Measurements from ENCODE around the gene APOB. TPM values are rescaled to one million over a fixed set of nuclear protein-coding genes. Genes with fewer than 3 reads are reported as not detected.

APOB gene
- total and polyA plus RNA-seq, 2 of the 8 experiments (the other 6 are each of a cell fraction or from before 2014, with no cell fraction given) = 0.15 to 0.61 TPM

DNA sequence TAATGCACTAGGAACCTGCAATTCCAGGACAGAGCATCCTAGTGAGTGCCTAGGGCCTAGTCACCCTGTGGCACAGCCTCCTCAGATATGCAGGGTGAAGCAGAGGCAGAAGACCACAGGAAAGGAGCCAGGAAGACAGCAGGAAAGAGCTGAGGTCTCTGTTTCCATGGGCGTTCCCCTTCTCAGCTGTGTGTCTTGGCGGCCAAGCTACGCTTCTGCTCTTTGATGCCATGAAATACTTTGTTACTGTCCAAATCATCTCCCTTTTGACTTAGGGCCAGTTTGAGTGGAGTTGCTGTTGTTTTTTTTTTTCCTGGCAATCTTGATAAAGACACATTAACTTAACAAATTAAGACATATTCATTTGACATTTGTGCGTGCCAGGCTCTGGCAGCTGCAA, 67.3 kb downstream of the APOB start:
- no peak for FAIRE-seq
- H2BK20ac ChIP-seq (ENCODE audit: low read length) = no peak overlapping the region

More for the DNA sequence above, 67.3 kb downstream of the APOB start:
- Histone ChIP-seq H3K56ac (replicated peaks; ENCODE audit: insufficient read length, low read depth, low read length) (no peak overlapping the region), H2AFZ (ENCODE audit: low read length) (no peak overlapping the region), H3K27ac (ENCODE audit: low read depth, low read length) (no peak overlapping the region), H2BK12ac (ENCODE audit: low read depth, low read length) (no peak overlapping the region), H3K9me3 (ENCODE audit: insufficient read depth in 2 of 2, low read depth in 1 of 2, low read length in 1 of 2) (no peaks in the 10 kb centered on the region), H3K9ac (replicated peaks in 1 of 4; ENCODE audit: extremely low read depth in 1 of 4, low read depth in 3 of 4, low read length in 3 of 4) (no peak overlapping the region), H3K4me1 (replicated peaks in 1 of 4; ENCODE audit: control insufficient read depth in 3 of 4, insufficient read depth in 4 of 4, low read length in 3 of 4) (no peaks in the 10 kb centered on the region), H2BK15ac (ENCODE audit: low read length) (no peak overlapping the region), H3K79me1 (ENCODE audit: low read depth, low read length) (no peaks in the 10 kb centered on the region), H3K79me2 (ENCODE audit: control insufficient read depth in 1 of 2, insufficient read depth in 2 of 2, low read length in 2 of 2) (no peaks in the 10 kb centered on the region), H3K23ac (ENCODE audit: insufficient read length) (no peak overlapping the region), H3K4me2 (ENCODE audit: insufficient read depth in 1 of 2, low read depth in 2 of 2, low read length in 2 of 2) (no peak overlapping the region), H3K4ac (replicated peaks; ENCODE audit: insufficient read length, low read depth, low read length) (no peak overlapping the region), H3K36me3 (ENCODE audit: control insufficient read depth in 2 of 4, insufficient read depth in 4 of 4, low read length in 3 of 4) (no peaks in the 10 kb centered on the region), H2BK5ac (ENCODE audit: low read depth, low read length) (no peak overlapping the region), H4K20me1 (replicated peaks in 1 of 2; ENCODE audit: control insufficient read depth in 1 of 2, insufficient read depth in 2 of 2, low read length in 2 of 2) (no peaks in the 10 kb centered on the region), H3K23me2 (ENCODE audit: low read depth, low read length) (no peaks in the 10 kb centered on the region; the same call in 1 of the 2 replicates), H2BK120ac (replicated peaks; ENCODE audit: low read depth, low read length) (no peak overlapping the region), H3K27me3 (replicated peaks in 1 of 4; ENCODE audit: control insufficient read depth in 3 of 4, extremely low read depth in 1 of 4, insufficient read depth in 3 of 4, low read length in 3 of 4) (no peaks in the 10 kb centered on the region), H3K14ac (ENCODE audit: insufficient read length) (no peak overlapping the region), H4K5ac (ENCODE audit: insufficient read length, low read depth, low read length) (no peak overlapping the region), H3K4me3 (ENCODE audit: extremely low read depth in 1 of 4, insufficient read depth in 2 of 4, low read depth in 3 of 4, low read length in 4 of 4) (no peak overlapping the region), H3K18ac (ENCODE audit: extremely low read depth, low read length) (no peak overlapping the region), H2AK5ac (ENCODE audit: low read depth, low read length) (no peak overlapping the region), H4K8ac (ENCODE audit: extremely low read depth, insufficient read depth, low read length) (no peak overlapping the region), H4K91ac (replicated peaks; ENCODE audit: insufficient read length, low read length) (no peak overlapping the region)
- WGBS, 2 experiments (ENCODE audit: extremely low coverage in 1 of 2, insufficient coverage in 1 of 2, insufficient read length in 1 of 2, insufficient replicate concordance in 2 of 2, low coverage in 1 of 2, low lambda C conversion rate in 2 of 2, missing lambda C conversion rate in 1 of 2) = 92% methylated on average over 4 of the region's 4 CpGs; no CpG with 5 or more reads in 1 of the 2 experiments
- POLR2A ChIA-PET (ENCODE audit: partially characterized antibody) = no interaction called here
- CTCF ChIA-PET (ENCODE audit: partially characterized antibody) = interaction anchor here (1.1 to 2.7 kb wide), 3 partner anchors 13 to 51 kb away, joined by 3 to 16 read pairs (median 4); no protein-coding TSS in a partner anchor
- no peak for DNase-seq (ENCODE audit: low read depth in 1 of 2, low spot score in 2 of 2)
- no peak for TF ChIP-seq JUND (IDR thresholded peaks at IDR 0.05; ENCODE audit: low read length)
- no peak for TF ChIP-seq ASH2L (IDR thresholded peaks at IDR 0.05; ENCODE audit: low read length)
- TF ChIP-seq TAF7 (optimal IDR thresholded peaks at IDR 0.05; ENCODE audit: borderline replicate concordance, low read depth, low read length) = no peak
- no peak for TF ChIP-seq HDAC6 (IDR thresholded peaks at IDR 0.05; ENCODE audit: low read depth, low read length)
- TF ChIP-seq TBP (IDR thresholded peaks at IDR 0.05; ENCODE audit: low read depth, low read length) = no peak
- TF ChIP-seq SP4 (IDR thresholded peaks at IDR 0.05; ENCODE audit: low read length) = no peak
- TF ChIP-seq CEBPB (IDR thresholded peaks at IDR 0.05; ENCODE audit: low read depth, low read length) = no peak
- TF ChIP-seq, protein P1, sequence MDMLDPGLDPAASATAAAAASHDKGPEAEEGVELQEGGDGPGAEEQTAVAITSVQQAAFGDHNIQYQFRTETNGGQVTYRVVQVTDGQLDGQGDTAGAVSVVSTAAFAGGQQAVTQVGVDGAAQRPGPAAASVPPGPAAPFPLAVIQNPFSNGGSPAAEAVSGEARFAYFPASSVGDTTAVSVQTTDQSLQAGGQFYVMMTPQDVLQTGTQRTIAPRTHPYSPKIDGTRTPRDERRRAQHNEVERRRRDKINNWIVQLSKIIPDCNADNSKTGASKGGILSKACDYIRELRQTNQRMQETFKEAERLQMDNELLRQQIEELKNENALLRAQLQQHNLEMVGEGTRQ (IDR thresholded peaks at IDR 0.05; ENCODE audit: low read length) = no peak
- no peak for TF ChIP-seq TEAD4 (IDR thresholded peaks at IDR 0.05; ENCODE audit: low read depth, low read length)
- TF ChIP-seq CBX5 (IDR thresholded peaks at IDR 0.05; ENCODE audit: low read depth, low read length) = no peak
- no peak for TF ChIP-seq KDM4A (IDR thresholded peaks at IDR 0.05; ENCODE audit: low read depth, low read length, severe bottlenecking)
- TF ChIP-seq GTF2F1 (IDR thresholded peaks at IDR 0.05; ENCODE audit: borderline replicate concordance, low read depth, low read length) = no peak
- no peak for TF ChIP-seq EGR1 (IDR thresholded peaks at IDR 0.05; ENCODE audit: borderline replicate concordance, low read depth, low read length)
- TF ChIP-seq RFX5 (IDR thresholded peaks at IDR 0.05; ENCODE audit: borderline replicate concordance, low read depth, low read length) = no peak
- TF ChIP-seq CREB1 (IDR thresholded peaks at IDR 0.05) = no peak
- TF ChIP-seq JUN (IDR thresholded peaks at IDR 0.05; ENCODE audit: low read depth, low read length) = no peak

All from H1 (cell line).